HG02610 (cell line): ENCODE data around the gene ABCA7.
"Not testable (repeated sequence)": the region's sequence is repeated elsewhere in the genome, so short reads cannot be mapped to it uniquely, and the experiment has no call there.

Source experiments
- ATAC-seq: cut with Tn5 transposase; IDR thresholded peaks from one replicate; pipeline ENCODE4 v1.9.1; 2021; ENCODE audit warnings: mild to moderate bottlenecking, moderate library complexity; ENCODE audit not compliant: unreplicated experiment

ABCA7 gene

DNA sequence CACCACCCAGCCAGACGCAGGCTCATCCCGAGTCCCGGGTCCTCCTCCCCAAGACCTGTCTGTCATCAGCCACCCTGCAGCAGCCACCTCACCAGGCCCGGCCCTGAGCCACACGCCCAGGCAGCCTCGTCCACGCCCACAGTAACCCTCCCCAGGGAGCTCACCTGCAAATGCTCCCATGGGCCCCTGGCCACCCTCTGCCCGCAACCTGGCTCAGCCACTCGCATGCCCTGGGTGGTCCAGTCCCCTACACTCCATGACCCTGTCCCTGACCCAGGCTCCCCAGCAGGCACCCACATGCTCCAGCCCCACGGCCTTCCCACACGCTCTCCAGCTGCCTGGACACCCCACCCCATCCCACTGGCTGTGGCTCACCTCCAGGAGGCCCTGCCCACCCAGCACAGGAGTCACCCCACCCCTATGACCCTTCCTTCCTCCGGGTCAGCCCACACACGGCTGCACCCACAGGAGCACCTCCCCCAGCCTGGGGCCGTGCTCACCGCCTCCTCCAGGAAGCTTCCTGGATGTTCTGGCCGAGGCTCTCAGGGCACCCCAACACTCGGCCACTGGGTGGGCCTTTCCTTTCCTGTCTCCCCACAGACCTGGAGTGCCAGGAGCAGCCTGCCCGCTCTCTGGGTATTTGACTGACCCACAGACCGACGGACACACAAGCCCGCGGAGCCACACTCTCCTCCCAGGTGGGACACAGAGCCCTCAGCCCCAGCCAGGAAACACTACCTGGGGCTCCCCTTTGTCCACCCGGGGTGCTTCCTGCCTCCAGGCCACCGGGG lies 22.6 kb upstream of the ABCA7 start:
- ATAC-seq, result no peak

DNA sequence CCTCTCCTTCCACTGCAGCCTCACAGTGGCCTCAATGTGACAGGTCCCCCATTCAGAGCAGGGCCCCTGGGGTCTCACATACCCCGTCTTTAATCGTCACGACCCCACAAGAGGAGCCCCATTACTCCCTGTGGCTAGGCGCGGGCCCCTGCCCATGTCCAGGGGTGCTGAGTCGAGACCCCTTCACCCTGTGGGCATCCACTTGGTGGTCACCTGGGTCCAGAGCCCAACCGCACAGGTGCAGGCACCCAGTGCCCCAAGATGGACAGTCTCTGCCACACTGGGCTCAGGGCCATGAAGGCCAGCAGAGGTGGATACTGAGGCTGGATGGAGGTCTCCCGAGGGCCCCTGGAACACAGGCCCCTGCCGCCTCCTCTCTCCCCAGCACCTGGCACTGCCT lies 22.0 kb upstream of the ABCA7 start:
- ATAC-seq, result no peak

DNA sequence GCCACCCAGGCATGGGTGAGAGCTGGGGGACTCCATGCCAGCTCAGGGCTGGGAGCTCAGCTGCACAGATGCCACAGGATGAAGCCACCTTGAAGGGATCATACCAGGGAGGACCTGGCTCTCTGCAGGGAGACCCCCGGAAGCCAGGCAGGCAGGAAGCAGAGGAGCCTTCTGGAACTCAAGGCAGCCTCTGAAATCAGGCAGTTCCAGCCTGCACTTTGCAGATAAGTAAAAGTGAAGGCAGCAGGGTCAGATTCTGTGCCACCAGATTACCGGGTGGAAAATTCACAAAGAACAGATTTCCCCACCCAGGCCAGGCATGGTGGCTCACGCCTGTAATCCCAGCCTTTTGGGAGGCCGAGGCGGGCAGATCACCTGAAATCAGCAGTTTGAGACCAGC lies 21.5 kb upstream of the ABCA7 start:
- no peak for ATAC-seq

DNA sequence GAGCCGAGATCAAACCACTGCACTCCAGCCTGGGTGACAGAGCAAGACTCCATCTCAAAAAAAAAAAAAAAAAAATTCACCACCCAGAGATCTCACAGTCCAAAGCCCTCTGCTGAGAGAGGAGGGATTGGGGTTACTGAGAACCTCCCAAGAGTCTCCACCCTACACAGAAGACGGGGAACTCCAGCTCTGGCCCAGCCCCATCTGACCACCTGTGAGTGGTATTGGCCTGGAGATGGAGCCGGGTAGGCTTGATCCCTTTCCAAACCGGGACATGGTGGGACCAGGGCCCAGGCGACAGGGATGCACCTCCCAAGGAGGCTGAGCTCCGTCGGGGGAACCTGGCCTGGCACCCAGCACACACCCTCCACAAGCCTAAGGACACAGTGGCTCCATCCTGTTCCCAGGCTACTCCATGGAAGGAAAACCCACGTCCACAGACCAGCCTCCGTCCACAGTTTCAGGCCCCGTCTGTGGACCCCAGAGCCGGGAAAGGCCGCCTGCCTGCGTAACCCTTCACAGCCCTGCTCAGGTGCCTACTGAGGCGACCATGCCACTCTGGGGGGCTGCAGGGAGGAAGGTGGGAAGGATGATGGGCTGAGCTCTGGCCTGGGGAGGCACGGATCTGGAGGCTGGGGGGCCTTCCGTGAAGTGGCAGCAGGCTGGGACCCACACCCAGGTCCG lies 20.8 kb upstream of the ABCA7 start:
- ATAC-seq, result no peak

DNA sequence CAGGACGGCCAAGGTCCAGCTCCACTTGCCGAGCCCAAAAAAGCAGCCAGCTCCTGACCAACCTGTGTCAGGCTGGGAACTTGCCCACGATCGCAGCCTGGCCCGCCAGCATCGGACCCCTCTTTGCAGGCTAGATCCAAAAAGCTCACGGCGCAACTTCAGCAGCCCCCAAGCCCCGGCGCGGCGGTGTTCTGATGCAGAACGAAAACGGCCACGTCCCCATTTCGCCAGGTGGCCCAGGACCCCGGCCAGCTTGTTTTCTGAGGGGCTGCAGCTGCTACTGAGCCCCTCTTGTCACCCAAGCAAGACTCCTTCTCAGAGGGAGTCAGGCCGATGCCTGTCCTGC lies 20.3 kb upstream of the ABCA7 start:
- ATAC-seq, result no peak

DNA sequence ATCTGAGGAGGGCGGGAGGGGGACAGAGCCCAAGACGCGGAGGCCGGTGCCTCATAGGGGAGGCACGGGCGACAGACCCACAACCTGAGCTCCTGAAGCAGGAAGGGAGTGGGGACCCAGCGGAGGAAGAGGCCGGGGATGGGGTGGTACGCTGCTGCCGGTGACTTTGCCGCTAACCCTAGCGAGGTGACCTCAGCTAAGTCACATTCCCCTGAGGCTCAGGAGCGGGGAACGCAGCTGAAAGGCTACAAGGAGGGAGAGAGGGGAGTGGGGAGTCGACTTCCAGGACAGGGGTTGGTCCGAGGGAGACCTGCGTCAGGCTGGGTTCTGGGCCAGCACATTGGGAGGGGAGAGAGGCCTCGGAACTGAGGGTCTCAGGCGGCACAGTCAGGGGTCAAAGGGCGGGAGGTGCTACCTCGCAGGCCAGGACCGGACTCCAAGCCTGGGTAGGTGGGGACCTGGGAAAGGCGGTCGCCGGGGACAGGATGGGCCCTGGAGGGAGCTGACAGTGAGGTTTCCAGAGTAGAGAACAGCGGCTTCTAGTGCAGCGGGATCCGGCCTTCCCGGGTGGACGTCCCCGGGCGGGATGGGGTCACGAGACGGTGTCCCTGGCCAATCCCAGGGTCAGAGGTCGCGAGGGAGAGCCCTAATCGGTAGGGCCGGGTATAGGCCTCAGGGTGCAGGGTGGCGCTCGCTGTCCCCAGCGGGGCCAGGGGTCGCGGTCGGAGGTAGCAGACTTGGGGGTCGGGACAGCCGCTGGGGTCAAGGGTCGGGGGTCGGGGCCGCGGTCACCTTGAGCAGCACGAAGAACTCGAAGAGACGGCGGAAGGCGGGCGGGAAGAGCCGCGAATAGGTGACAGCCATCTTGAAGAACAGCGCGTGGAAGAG lies 19.7 kb upstream of the ABCA7 start:
- no peak for ATAC-seq

DNA sequence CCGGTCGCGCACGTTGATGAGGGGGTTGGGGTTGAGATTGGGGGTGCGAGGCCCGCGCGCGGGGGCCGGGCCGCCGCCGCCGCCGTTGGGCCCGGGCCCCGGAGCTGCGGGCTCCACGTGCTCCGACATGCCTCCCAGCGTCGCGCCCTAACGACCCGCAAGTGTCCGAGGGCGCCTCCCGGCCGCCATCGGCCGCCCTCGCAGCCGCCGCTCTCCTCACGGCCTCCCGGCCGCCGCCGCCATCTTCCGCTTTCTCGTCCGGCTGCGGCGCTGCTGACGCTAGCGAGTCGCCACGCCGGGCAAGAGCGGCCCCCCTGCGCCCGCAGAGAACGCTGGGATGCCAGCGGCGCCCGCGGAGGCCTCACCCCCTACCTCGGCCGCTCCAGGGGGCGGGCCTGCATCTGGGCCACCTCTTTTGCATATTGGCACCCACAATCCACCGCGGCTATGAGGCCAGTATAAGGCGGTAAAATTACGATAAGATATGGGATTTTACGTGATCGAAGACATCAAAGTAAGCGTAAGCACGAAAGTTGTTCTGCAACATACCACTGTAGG lies 19.0 kb upstream of the ABCA7 start, which contains the start of gene TMEM259:
Gene TMEM259, minus strand, starts transcription at position 256 of the 558 bp plus-strand sequence. Its CDS starts 127 bp downstream, at position 129.
- peak; percentile 81 for ATAC-seq

DNA sequence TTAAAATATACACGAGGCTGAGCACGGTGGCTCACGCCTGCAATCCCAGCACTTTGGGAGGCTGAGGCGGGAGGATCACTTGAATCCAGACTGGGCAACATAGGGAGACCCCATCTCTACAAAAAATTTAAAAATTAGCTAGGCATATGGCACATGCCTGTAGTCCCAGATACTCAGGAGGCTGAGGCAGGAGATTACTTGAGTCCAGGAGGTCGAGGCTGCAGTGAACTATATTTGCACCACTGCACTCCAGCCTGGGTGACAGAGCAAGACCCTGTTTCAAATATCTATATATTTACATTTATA lies 16.1 kb upstream of the ABCA7 start:
- not testable (repeated sequence) for ATAC-seq

DNA sequence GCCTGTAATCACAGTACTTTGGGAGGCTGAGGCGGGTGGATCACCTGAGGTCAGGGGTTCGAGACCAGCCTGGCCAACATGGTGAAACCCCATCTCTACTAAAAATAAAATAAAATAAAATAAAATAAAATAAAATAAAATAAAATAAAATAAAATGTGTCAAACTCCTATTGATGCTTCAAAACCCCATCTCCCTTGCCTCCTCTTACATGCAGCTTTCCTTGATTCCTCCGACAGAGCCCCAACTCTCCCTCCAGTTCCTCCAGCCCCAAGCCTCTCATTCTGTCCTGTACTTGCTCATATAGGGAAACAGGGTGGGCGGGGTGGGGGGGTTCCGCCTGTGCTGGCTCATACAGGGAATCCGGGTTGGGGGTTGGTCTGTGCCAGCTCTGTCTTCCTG lies 14.8 kb upstream of the ABCA7 start:
- not testable (repeated sequence) for ATAC-seq

DNA sequence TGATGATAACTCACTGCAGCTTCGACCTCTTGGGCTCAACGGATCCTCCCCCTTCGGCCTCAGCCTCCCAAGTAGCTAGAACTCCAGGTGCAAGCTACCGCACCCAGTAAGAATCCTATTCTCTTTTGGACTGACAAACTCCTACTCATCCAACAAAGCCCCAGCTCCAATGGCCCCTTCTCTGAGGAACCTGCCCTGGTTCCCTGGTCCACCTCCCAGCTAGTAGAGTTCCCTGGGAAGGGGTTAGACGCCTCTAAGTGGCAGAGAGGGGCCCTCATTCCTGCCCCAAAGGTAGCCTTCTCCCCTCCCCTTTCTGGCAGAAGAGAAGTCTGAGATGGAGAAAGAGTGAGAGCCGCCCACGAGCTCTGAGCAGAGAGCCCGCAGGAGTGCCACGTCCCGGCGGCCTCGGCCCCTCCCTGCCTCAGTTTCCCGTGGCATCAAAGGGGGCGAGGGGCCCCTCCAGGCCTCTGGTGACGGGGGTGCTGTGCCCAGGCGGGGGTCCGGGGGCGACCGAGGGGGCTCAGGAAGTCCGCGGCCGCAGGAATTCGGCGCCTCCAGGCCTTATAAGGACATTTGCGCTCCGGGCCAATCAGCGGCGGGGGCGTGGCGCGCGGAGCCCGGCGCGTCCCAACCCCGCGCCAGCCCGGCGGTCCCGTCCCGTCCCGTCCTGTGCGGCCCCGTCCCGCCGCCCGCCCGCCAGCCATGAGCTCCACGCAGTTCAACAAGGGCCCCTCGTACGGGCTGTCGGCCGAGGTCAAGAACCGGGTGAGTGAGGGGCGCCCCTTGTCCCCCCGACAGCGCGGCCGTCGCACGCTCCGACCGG lies 13.7 kb upstream of the ABCA7 start, which contains the start of gene CNN2:
Gene CNN2, plus strand, starts transcription at position 649 of the 823 bp plus-strand sequence. Its CDS starts 54 bp downstream, at position 703.
- peak; percentile 59 for ATAC-seq

DNA sequence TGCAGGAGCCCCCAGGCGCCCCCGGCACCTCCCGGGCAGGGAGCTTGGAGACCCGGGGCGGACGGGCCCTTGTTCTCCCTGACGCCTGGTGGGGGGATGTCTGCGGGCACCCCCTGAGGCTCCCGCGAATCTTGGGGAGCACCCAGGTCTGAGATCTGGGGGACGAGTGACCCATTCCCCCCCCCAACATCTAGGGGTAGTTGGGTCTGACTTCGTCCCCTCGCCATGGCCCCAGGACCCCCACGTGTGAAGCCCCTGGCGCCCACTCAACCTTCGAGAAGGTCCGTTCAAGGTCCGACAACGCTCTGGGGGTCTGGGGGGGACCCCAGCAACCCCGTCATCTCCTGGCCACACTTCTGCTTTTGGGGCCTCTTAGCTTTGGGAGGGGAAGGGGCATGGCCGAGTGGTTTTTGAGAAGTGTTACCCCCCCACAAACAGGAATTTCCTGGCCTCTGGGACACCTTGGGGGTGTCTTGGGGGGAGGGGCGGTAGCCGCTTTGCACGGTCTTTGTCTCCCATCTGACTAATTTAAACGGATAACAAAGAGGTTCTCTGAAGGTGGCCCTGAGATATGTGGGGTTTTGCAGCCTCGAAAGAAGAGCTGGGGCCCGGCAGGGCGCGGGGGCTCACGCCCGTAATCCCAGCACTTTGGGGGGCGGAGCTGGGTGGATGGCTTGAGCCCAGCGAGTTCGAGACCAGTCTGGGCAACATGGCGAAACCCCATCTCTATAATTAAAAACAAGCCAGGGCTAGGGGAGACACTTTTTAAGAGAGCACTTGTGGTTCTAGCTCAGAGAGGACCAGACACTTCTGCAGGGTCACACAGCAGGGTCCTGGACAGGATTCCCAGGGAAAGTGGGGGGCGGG lies 12.9 kb upstream of the ABCA7 start:
- ATAC-seq, result peak; percentile 3

DNA sequence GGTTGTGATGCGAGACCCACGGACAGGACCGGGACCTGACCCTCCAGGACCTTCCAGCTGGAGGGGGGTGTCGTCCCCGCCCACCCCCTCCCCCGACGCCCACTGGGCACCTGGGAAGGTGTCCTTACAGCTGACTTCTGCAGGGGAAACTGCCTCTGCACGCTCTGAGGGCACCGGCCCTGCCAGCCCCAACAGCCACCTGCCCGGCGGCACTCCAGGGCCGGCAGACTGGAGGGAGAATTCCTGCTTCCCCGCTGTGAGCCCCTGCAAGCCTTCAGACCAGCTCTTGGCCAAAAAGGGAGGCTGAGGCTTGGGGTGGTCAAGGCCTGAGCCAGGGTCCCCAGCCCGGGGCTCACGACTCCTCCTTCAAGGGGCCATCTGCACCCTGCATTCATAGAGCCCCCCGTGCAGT lies 12.3 kb upstream of the ABCA7 start:
- no peak for ATAC-seq

DNA sequence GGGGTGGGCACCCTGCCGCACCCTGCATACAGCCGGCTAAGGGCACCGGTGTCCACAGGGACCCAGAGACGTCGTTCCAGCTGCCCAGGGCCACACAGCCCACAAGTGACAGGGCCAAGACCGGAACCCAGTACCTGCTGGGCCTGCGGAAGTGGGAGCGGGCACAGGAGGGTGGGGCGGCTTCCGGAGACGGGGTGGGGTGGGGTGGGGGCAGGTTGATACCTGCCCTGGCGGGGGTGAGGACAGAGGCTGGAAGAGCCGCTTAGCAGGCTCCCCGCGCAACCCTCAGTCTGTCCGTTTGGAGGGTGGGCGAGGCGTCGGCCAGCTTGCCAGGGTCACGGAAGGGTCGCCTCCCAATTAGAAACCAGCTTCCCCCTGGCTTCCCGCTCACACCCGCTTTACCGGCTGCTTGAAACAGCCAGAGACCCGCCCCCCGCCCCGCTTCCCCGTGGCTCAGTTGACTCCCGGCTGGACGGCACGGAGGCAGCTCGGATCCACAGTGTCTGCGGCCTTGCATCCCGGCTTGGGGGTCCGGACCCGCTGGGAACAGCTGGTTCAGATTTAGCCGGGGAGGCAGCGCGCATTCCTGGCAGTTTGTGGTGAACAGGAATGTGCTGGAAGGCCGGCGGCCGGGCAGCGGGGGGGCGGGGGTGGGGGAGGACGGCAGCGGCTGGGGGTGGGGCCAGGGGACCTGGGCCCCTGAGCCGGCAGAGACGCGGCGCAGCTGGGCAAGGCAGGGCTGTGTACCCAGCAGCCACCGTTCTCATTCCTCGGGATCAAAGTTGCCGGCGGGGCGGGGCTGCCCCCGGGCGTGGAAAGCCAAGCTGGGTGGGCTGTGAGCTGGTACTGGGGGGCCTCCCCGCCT lies 11.6 kb upstream of the ABCA7 start:
- ATAC-seq, result no peak

DNA sequence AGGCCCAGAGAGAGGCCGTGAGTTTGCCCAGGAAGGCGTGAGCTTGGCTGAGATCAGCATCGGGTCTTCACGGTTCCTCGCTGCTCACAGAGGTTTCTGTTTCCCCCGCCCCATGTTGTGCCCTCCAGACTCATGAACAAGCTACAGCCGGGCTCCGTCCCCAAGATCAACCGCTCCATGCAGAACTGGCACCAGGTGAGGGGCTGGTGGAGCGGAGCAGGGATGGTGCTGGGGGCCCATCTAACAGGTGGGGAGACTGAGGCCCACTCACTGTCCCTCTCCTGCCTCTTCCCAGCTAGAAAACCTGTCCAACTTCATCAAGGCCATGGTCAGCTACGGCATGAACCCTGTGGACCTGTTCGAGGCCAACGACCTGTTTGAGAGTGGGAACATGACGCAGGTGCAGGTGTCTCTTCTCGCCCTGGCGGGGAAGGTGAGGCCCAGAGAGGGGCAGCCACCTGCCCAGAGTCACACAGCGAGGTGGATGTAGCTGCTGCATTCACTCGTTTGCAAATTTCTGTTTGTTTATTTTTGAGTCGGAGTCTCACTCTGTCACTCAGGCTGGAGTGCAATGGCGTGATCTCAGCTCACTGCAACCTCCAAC lies 7.5 kb upstream of the ABCA7 start:
- ATAC-seq, result no peak

DNA sequence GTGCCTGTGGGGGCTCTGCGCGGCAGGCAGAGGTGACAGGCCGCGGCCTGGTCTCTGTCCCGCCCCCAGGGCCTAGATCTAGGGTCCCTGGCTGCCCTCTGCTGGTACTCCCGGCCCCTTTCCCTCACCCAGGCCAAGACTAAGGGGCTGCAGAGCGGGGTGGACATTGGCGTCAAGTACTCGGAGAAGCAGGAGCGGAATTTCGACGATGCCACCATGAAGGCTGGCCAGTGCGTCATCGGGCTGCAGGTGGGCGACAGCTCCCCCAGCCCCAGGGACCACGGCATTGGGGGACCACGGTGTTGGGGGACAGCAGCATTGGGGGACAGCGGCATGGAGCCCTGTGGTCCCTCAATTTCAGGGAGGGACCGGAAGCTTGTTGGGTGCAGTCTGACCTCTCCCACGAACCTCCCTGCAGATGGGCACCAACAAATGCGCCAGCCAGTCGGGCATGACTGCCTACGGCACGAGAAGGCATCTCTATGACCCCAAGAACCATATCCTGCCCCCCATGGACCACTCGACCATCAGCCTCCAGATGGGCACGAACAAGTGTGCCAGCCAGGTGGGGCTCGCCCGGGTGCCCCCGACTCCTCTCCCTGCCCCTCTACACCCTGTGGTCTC lies 3.8 kb upstream of the ABCA7 start:
- ATAC-seq, result no peak

DNA sequence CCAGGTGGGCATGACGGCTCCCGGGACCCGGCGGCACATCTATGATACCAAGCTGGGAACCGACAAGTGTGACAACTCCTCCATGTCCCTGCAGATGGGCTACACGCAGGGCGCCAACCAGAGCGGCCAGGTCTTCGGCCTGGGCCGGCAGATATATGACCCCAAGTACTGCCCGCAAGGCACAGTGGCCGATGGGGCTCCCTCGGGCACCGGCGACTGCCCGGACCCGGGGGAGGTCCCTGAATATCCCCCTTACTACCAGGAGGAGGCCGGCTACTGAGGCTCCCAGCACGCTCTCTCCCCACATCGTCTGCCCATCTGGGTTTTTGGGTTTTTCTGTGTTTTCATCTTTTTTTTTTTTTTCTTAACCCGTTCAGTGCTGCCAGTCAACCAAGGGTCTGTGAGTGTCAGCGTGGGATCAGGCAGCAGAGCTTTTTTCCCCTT lies 2.3 kb upstream of the ABCA7 start:
- ATAC-seq, result no peak

DNA sequence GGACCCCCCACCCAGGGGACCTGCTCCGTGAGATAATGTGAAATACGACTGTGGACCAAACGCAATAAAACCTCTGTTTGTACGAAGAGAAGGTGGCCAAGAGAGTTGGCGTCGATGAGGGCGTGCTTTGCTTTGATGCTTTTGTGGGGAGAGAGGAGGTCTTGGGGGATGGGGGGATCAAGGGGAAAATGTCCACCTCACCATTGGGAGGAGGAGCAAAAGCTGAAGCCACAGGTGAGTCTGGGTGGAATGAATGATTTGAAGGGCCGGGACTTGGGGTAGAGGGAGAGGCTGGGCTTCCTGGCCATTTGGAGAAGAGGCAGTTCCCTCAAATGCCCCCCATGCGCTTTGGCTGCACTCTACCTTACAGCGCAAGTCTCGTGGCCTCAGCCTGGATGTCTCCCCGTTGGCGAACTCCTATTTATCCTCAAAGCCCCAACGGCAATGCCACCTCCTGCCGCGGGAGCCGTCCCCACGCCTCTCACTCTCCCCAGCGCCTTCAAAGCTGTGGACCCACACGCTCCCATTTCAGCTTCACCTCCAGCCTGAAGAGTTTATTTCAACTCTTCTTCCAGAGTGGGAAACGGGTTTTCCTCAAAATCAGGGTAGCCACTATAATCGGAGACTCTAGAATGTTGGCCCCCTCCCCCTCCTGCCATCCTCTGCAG lies 795 bp upstream of the ABCA7 start:
- no peak for ATAC-seq
